ENCODE results near the gene C1GALT1. TPM values are rescaled to one million over a fixed set of nuclear protein-coding genes. Genes with fewer than 3 reads are reported as not detected.

Gene C1GALT1
- total RNA-seq, 1 donor from 2014 or later = 28.8 TPM

- no peak for DNase-seq (ENCODE audit: low read depth, low spot score)
These were observed 88.9 kb downstream of the C1GALT1 start for GRCh38 chr7:7271094-7271874.

GRCh38 chr7:7272294-7272693 is 90.0 kb downstream of the C1GALT1 start:
- DNase-seq (ENCODE audit: low read depth, low spot score) = no peak

- DNase-seq (ENCODE audit: low read depth, low spot score) = no peak
These were observed 92.4 kb downstream of the C1GALT1 start for GRCh38 chr7:7274782-7275181.

GRCh38 chr7:7276161-7276560 is 93.8 kb downstream of the C1GALT1 start:
- DNase-seq (ENCODE audit: low read depth, low spot score) = no peak

- DNase-seq (ENCODE audit: low read depth, low spot score) = no peak
These were observed 108.2 kb downstream of the C1GALT1 start for GRCh38 chr7:7290429-7291122.

GRCh38 chr7:7292085-7292484 is 109.7 kb downstream of the C1GALT1 start:
- DNase-seq (ENCODE audit: low read depth, low spot score) = no peak

- no peak for DNase-seq (ENCODE audit: low read depth, low spot score)
These were observed 110.3 kb downstream of the C1GALT1 start for GRCh38 chr7:7292608-7293007.

- no peak for DNase-seq (ENCODE audit: low read depth, low spot score)
These were observed 110.7 kb downstream of the C1GALT1 start for GRCh38 chr7:7293092-7293491.

GRCh38 chr7:7294911-7295310 is 112.6 kb downstream of the C1GALT1 start:
- DNase-seq (ENCODE audit: low read depth, low spot score) = no peak

Measured in pulmonary artery endothelial cell (primary cell).